ACHN (cell line): ENCODE data around the gene NPIPB4.
"Not testable (repeated sequence)": the region's sequence is repeated elsewhere in the genome, so short reads cannot be mapped to it uniquely, and the experiment has no call there.

Source experiments
- DNase-seq: peaks from one replicate; pipeline ENCODE4 v3.0.0-alpha.2; 2015
- in situ Hi-C: cut with HindIII; loops from 2 replicates; pipeline ENCODE4 v1.10.0; 2017; ENCODE audit warnings: low sequenced_read_pairs, low pct_ligation_motif_present, low pct_unique_long_range_greater_than_20kb

The NPIPB4 gene

DNA sequence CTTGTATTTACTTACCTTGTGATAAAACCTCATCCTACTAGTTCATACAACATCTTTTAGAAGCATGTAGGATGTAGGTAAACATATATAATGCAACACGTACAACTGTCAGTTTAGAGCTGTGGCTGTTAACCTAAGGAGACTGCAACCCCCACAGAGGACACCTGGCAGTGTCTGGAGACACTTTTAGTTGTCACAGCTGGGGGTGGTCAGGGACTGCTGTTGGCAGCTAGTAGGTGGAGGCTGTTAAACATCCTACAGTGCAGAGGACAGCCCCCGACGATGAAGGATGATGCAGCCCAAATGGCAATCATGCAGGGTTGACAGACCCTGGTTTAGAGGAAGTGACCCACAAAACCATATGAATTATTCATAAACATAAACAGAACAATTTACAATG is 59.0 kb downstream of the NPIPB4 start:
- in situ Hi-C loops, DNase-seq: not testable (repeated sequence)

DNA sequence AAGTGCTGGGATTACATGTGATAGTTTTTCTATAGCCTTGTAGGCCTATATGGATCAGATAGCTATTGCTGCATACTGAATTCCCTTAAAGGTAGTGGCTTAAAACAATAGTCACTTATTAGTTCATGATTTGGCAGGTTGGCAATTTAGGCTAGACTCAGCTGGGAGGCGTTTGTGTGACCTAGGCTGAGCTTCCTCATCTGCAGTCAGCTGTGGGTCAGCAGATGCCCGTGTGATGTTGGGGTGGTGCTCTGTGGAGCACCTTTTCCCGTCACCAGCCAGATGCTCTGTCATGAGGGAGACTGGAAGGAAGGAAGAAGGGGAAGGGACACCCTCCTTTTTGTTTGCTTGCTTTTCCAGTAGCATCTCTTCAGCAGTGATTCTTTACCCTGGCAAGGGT is 64.2 kb downstream of the NPIPB4 start:
- DNase-seq, in situ Hi-C loops: not testable (repeated sequence)

DNA sequence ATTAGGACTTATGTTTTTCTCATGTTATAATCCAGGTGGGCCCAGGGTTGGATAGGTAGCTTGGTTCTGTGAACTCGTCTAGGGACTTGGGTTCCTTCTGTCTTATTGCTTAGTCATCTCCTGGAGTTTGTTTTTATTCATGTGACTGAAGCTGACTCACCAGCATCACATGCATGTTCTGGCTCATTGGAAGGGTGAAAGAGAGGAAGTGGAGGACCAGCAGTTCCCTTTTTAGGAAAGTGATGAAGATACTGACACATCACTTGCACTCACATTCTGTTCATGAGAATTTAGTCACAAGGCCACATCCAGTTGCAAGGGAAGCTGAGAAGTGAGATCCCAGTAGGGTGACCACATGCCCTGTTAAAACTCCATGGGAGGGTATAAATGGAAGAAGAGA is 67.0 kb downstream of the NPIPB4 start:
- in situ Hi-C loops, DNase-seq: not testable (repeated sequence)
